ENCODE data around the gene PADI6. TPM values are rescaled to one million over a fixed set of nuclear protein-coding genes. Genes with fewer than 3 reads are reported as not detected.

Gene PADI6
- polyA plus RNA-seq, 3 donors from 2014 or later, result 0.71 to 1.8 (median 0.92) TPM

DNA sequence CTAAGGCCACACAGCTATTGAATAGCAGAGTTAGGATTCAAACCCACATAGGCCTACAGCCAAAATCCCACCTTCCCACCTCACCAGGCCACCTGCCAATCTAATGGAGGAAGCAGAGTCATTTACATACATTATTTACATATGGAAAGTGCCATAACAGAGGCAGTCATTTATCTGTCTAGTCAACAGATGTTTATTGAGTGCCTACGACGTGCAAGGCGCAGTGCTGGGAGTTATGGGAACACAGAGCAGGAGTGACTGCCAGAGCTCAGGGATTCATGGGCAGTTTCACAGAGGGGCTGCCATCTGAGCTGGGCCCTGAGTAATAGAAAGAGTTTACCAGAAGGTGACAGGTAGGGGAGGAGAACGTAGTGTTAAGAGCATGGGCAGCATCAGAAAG lies 10.3 kb upstream of the PADI6 start:
- Mint-ChIP-seq H3K4me1 (peaks cover 0 to under 1% of the 10 kb centered on the region in 2 donors), H3K27me3 (ENCODE audit: low read depth in 3 of 3) (peaks cover 0 to 6% (median 4%) of the 10 kb centered on the region in 3 donors), H3K9me3 (no peaks in the 10 kb centered on the region), H3K4me3 (no peak overlapping the region), H3K36me3 (no peaks in the 10 kb centered on the region), H3K27ac (no peak overlapping the region)
- no peak for DNase-seq

GRCh38 chr1:17363351-17363750 lies 8.6 kb upstream of the PADI6 start:
- Mint-ChIP-seq H3K9me3 (no peaks in the 10 kb centered on the region), H3K4me1 (no peaks in the 10 kb centered on the region), H3K27me3 (ENCODE audit: low read depth in 3 of 3) (peaks cover 0 to 5% (median 4%) of the 10 kb centered on the region in 3 donors), H3K27ac (no peak overlapping the region), H3K36me3 (no peaks in the 10 kb centered on the region), H3K4me3 (no peak overlapping the region)
- DNase-seq, result no peak

DNA sequence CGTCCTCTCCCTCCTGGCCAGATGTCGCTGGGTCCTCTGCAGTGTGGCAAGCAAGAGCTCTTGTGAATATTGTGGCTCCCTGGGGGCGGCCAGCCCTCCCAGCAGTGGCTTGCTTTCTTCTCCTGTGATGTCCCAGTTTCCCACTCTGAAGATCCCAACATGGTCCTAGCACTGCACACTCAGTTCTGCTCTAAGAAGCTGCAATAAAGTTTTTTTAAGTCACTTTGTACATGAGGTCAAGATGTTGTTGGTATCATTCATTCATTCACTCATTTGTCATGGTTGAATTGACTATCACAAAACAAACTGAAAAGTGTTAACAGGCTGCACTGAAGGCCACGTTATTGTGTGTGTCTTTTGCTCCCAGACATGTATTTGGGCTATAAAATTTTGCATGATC lies 8.2 kb upstream of the PADI6 start:
- no peaks in the 10 kb centered on the region for H3K36me3 Mint-ChIP-seq
- H3K4me1 Mint-ChIP-seq, result no peaks in the 10 kb centered on the region
- H3K27ac Mint-ChIP-seq, result no peak overlapping the region
- no peaks in the 10 kb centered on the region for H3K9me3 Mint-ChIP-seq
- H3K4me3 Mint-ChIP-seq, result no peak overlapping the region
- H3K27me3 Mint-ChIP-seq (ENCODE audit: low read depth in 3 of 3), result peaks cover 0 to 5% (median 4%) of the 10 kb centered on the region in 3 donors
- no peak for DNase-seq

DNA sequence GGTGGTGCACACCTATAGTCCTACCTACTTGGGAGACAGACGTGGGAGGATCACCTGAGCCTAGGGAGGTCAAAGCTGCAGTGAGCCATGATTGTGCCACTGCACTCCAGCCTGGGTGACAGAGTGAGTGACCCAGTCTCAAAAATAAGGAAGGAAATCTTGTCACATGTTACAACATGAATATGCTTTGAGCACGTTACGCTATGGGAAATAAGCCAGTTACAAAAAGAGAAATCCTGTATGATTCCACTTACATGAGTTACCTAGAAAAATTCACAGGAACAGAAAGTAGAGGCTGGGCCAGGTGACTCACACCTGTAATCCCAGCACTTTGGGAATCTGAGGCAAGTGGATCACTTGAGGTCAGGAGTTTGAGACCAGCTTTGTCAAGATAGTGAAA lies 6.7 kb upstream of the PADI6 start:
- DNase-seq, result no peak
- H3K4me1 Mint-ChIP-seq, result no peaks in the 10 kb centered on the region
- no peaks in the 10 kb centered on the region for H3K36me3 Mint-ChIP-seq
- no peaks in the 10 kb centered on the region for H3K9me3 Mint-ChIP-seq
- H3K27ac Mint-ChIP-seq, result no peak overlapping the region
- no peak overlapping the region for H3K4me3 Mint-ChIP-seq
- peaks cover 0 to 5% (median 2%) of the 10 kb centered on the region in 3 donors for H3K27me3 Mint-ChIP-seq (ENCODE audit: low read depth in 3 of 3)

GRCh38 chr1:17369466-17369865 lies 2.5 kb upstream of the PADI6 start:
- H3K27me3 Mint-ChIP-seq (ENCODE audit: low read depth in 3 of 3), result peaks cover 0 to 5% (median 2%) of the 10 kb centered on the region in 3 donors
- DNase-seq, result no peak
- H3K4me3 Mint-ChIP-seq, result no peak overlapping the region
- no peaks in the 10 kb centered on the region for H3K4me1 Mint-ChIP-seq
- no peaks in the 10 kb centered on the region for H3K36me3 Mint-ChIP-seq
- H3K27ac Mint-ChIP-seq, result no peak overlapping the region
- no peaks in the 10 kb centered on the region for H3K9me3 Mint-ChIP-seq

- H3K36me3 Mint-ChIP-seq, result no peaks in the 10 kb centered on the region
- H3K27ac Mint-ChIP-seq, result no peak overlapping the region
- H3K4me1 Mint-ChIP-seq, result no peaks in the 10 kb centered on the region
- no peaks in the 10 kb centered on the region for H3K9me3 Mint-ChIP-seq
- DNase-seq, result no peak
- H3K27me3 Mint-ChIP-seq (ENCODE audit: low read depth in 3 of 3), result peaks cover 0 to 2% (median 2%) of the 10 kb centered on the region in 3 donors
- H3K4me3 Mint-ChIP-seq, result no peak overlapping the region
Measured at GRCh38 chr1:17370618-17371017, 1.4 kb upstream of the PADI6 start.

DNA sequence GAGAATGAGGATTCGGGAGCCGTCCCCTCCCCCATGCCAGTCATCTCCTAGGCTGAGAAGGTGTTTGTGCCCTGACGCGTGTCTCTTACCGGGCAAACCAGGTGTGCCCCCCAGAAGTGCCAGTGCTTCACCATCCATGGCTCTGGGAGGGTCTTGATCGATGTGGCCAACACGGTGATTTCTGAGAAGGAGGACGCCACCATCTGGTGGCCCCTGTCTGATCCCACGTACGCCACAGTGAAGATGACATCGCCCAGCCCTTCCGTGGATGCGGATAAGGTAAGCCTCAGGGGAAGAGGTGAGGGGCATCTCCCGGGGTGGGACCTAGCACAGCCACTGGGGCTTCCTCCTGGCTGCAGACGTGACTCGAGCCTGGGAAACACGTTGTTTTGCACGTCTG lies 959 bp downstream of the PADI6 start:
- Mint-ChIP-seq H3K4me3 (no peak overlapping the region), H3K9me3 (no peaks in the 10 kb centered on the region), H3K27me3 (ENCODE audit: low read depth in 3 of 3) (peaks cover 2% of the 10 kb centered on the region in 3 donors), H3K36me3 (no peaks in the 10 kb centered on the region), H3K27ac (no peak overlapping the region), H3K4me1 (no peaks in the 10 kb centered on the region)
- DNase-seq, result no peak

DNA sequence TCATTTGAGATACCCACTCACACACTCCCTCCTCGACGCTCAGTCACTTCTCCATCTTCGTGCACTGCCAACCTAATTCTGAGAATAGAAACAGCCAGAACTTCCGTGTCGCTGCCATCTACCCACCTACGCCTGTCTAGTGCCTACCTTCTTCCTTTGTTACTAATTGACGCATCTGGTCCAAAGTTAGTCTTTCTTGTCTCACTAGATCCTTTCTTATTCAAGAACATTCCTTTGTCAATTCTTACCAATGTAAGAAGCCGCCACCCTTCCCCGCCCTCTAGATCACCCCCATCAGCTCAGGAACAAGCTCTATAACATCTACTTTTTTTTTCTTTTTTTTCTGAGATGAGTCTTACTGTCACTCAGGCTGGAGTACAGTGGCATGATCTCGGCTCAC lies 3.7 kb downstream of the PADI6 start:
- Mint-ChIP-seq H3K4me3 (no peak overlapping the region), H3K4me1 (no peaks in the 10 kb centered on the region), H3K36me3 (no peaks in the 10 kb centered on the region), H3K27me3 (ENCODE audit: low read depth in 3 of 3) (peaks cover 2 to 3% (median 3%) of the 10 kb centered on the region in 3 donors), H3K27ac (no peak overlapping the region), H3K9me3 (no peaks in the 10 kb centered on the region)
- DNase-seq, result no peak

GRCh38 chr1:17377325-17377953 lies 5.4 kb downstream of the PADI6 start:
- Mint-ChIP-seq H3K27me3 (ENCODE audit: low read depth in 3 of 3) (peaks cover 0 to 4% (median 3%) of the 10 kb centered on the region in 3 donors), H3K4me3 (no peak overlapping the region), H3K9me3 (no peaks in the 10 kb centered on the region), H3K4me1 (no peaks in the 10 kb centered on the region), H3K27ac (no peak overlapping the region), H3K36me3 (no peaks in the 10 kb centered on the region)
- no peak for DNase-seq

DNA sequence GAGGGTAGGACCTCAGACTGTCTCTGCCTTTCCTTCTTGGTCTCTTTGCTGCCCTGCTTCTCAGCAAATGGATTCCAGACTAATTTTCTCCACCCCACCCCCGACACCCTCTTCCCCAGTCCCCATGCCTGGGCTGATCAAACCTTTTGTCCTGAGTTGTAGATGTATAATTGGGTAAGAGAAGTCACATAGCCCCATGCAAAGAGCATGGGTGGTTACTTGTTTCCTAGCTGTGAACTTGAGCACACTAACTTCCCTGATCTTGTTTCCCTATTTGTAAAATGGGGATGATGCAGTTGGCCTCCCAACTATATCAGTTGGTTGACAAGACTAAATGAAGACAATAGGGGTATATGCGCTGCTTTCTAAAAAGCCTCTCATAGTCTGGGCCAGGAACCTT lies 9.2 kb downstream of the PADI6 start:
- peaks cover 3 to 5% (median 4%) of the 10 kb centered on the region in 3 donors for H3K27me3 Mint-ChIP-seq (ENCODE audit: low read depth in 3 of 3)

DNA sequence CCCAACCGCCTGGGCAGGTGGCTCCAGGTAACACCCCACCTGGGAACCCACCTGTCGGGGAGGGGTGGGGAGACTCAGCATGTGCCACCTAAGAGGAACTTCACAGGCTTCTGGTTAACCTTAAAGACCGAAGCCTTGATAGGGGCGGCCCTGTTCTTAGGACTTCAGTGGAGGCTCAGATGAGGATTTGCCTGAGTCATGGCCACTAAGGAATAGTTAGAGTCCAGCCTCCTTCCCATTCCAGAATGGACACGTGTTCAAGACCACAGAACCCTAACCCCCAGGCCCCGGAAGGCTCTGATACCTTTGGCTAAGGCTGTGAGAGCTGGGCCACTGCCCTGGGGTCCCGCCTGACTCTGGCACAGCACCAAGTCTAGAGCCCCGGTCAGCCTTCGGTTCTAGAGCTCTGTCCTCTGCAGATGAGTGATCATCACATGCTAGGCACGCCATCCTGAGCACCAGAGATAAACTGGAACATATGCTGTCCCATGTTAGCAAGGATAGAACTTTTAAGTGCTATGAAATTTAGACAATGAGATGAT lies 20.3 kb downstream of the PADI6 start:
- Mint-ChIP-seq H3K4me3 (no peak overlapping the region), H3K27me3 (ENCODE audit: low read depth in 3 of 3) (peaks cover 3 to 10% (median 6%) of the 10 kb centered on the region in 3 donors), H3K4me1 (peaks cover 13 to 17% of the 10 kb centered on the region in 2 donors), H3K27ac (peak overlapping the region in 2 of 6 donors; percentile 17 to 56), H3K36me3 (no peaks in the 10 kb centered on the region), H3K9me3 (no peaks in the 10 kb centered on the region)
- no peak for DNase-seq

More for the DNA sequence above, 9.2 kb downstream of the PADI6 start:
- no peak overlapping the region for H3K27ac Mint-ChIP-seq
- H3K4me3 Mint-ChIP-seq, result no peak overlapping the region
- no peaks in the 10 kb centered on the region for H3K4me1 Mint-ChIP-seq
- H3K9me3 Mint-ChIP-seq, result no peaks in the 10 kb centered on the region
- DNase-seq, result no peak
- H3K36me3 Mint-ChIP-seq, result no peaks in the 10 kb centered on the region

DNA sequence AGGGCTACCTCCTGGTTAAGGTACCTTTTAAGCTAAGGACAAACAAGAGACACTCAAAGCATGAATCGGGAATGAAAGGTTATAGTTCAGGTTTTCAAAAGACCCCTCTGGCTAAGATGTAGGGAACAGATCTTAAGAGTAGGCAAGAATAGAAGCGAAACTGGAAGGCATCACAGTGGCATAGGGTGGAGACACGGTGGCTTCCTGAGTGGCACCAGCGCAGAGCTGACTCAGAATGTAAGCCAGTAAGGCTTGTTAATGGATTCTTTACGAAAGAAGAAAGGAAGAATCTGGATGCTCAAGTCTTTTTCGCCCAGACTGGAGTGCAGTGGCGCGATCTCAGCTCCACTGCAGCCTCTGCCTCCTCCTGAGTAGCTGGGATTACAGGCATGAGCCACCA lies 21.2 kb downstream of the PADI6 start:
- DNase-seq, result no peak
- H3K36me3 Mint-ChIP-seq, result no peaks in the 10 kb centered on the region
- H3K4me3 Mint-ChIP-seq, result peak overlapping the region in 4 of 5 donors; percentile 1 to 72 (median 37)
- H3K27me3 Mint-ChIP-seq (ENCODE audit: low read depth in 3 of 3), result peaks cover 3 to 10% (median 6%) of the 10 kb centered on the region in 3 donors
- H3K27ac Mint-ChIP-seq, result peak overlapping the region in 4 of 6 donors; percentile 3 to 61 (median 44)
- H3K4me1 Mint-ChIP-seq, result peaks cover 13 to 17% of the 10 kb centered on the region in 2 donors
- H3K9me3 Mint-ChIP-seq, result no peaks in the 10 kb centered on the region

- H3K4me1 Mint-ChIP-seq, result peaks cover 6 to 9% of the 10 kb centered on the region in 2 donors
- no peak overlapping the region for H3K4me3 Mint-ChIP-seq
- peaks cover 0 to 2% (median under 1%) of the 10 kb centered on the region in 3 donors for H3K27me3 Mint-ChIP-seq (ENCODE audit: low read depth in 3 of 3)
- no peak overlapping the region for H3K27ac Mint-ChIP-seq
- H3K36me3 Mint-ChIP-seq, result no peaks in the 10 kb centered on the region
- H3K9me3 Mint-ChIP-seq, result no peaks in the 10 kb centered on the region
- DNase-seq, result no peak
Measured at GRCh38 chr1:17397910-17398695, 26.1 kb downstream of the PADI6 start.

DNA sequence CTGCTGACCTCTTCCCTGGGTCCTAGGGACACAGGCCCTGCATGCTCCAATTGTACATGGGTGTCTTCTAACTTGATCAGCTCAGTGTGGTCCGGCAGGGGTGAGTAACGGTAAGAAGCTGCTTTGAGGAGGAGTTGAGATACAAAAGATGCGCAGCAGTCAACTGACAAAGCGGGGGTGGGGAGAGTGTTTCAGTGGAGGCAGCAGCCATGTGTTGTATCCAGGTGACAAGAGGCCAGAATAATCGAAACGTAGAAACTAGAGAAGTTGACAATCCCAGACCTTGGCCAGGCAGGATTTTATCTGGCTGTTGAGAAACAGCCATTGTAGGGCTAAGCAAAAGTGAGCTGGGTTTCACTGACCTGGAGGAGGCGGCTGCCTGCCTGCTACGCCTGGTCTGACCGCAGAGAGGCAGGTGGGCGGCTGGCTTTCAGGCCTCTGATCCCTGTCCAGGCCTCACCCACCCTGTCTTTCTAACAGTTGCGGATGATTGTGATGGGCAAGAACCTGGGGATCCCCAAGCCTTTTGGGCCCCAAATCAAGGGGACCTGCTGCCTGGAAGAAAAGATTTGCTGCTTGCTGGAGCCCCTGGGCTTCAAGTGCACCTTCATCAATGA lies 28.8 kb downstream of the PADI6 start:
- no peaks in the 10 kb centered on the region for H3K9me3 Mint-ChIP-seq
- peak overlapping the region in 1 of 6 donors; percentile 37 for H3K27ac Mint-ChIP-seq
- H3K4me3 Mint-ChIP-seq, result no peak overlapping the region
- no peak for DNase-seq
- H3K36me3 Mint-ChIP-seq, result no peaks in the 10 kb centered on the region
- H3K4me1 Mint-ChIP-seq, result no peaks in the 10 kb centered on the region
- H3K27me3 Mint-ChIP-seq (ENCODE audit: low read depth in 3 of 3), result peaks cover 0 to 2% (median 0%) of the 10 kb centered on the region in 3 donors
